Prostate gland (tissue), 2 donors: Measurements from ENCODE around the gene ARHGDIA. TPM values are rescaled to one million over a fixed set of nuclear protein-coding genes. Genes with fewer than 3 reads are reported as not detected.

Experiments
- DNase-seq: peaks from one replicate; pipeline ENCODE4 v3.0.0-alpha.2; 2019; ENCODE audit warnings: low spot score
- H3K27ac ChIP-seq, 2 donors: fragments of 200-600 bp; sonication (generic); 2 replicates each; pipeline ENCODE4 v1.5.1; 2017 to 2019
- H3K27me3 ChIP-seq: fragments of 200-600 bp; sonication (generic); replicated peaks from 2 replicates; pipeline ENCODE4 v1.5.1; 2019; ENCODE audit not compliant: insufficient read depth
- H3K36me3 ChIP-seq, 2 donors: fragments of 200-600 bp; sonication (generic); 1 replicate in 1 of 2; 2 replicates in 1 of 2; pipeline versions ENCODE4 v1.5.1 to v1.8.1; 2017 to 2019
- H3K4me1 ChIP-seq: fragments of 200-600 bp; sonication (generic); replicated peaks from 2 replicates; pipeline ENCODE4 v1.5.1; 2019
- H3K4me3 ChIP-seq, 2 donors: fragments of 200-600 bp; sonication (generic); 2 replicates each; pipeline ENCODE4 v1.5.1; 2017 to 2019
- H3K9me3 ChIP-seq: fragments of 200-600 bp; sonication (generic); 2 replicates; pipeline ENCODE4 v1.5.1; 2017
- CTCF ChIP-seq, 4 experiments: fragments of 200-600 bp in 2 of 4; fragments of 450-650 bp in 2 of 4; sonication (generic) in 2 of 4; IDR thresholded peaks; 1 replicate in 3 of 4; 2 replicates in 1 of 4; pipeline ENCODE4 v1.5.1; 2016 to 2019; ENCODE audit warnings: antibody characterized with exemption in 4 of 4, mild to moderate bottlenecking in 2 of 4, moderate library complexity in 2 of 4
- POLR2A ChIP-seq: fragments of 450-650 bp; IDR thresholded peaks from one replicate; pipeline ENCODE4 v1.6.1; 2016; ENCODE audit warnings: antibody characterized with exemption, mild to moderate bottlenecking
- POLR2AphosphoS5 ChIP-seq: sonication (generic); formaldehyde crosslinking; IDR thresholded peaks from one replicate; pipeline ENCODE4 v1.6.1; 2017; ENCODE audit warnings: antibody characterized with exemption
- WGBS: methylation state at CpG from one replicate; pipeline ENCODE4 v1.1.5; 2018; 5-methylcytosine and 5-hydroxymethylcytosine counted together
- intact Hi-C: fragments of 100-400 bp; cut with DNase I; formaldehyde crosslinking; loops from one replicate; pipeline ENCODE4 v1.14.2; 2022
- total RNA-seq, 2 donors: library from RNA; depleted of rRNA; stranded (reverse); fragments of >200 nt; gene quantifications; one replicate each; pipeline ENCODE4 v1.1.0, GENCODE V29; 2016

ARHGDIA gene
- total RNA-seq, 2 donors from 2014 or later, result 193 to 274 TPM

- no peak for DNase-seq
- no peaks in the 10 kb centered on the region for H3K9me3 ChIP-seq
- 86% methylated on average over 10 of the region's 11 CpGs for WGBS
- TF ChIP-seq POLR2A (no peak), POLR2AphosphoS5 (no peak), CTCF (IDR thresholded peaks at IDR 0.05) (no peak)
- peaks cover 5% of the 10 kb centered on the region for H3K4me1 ChIP-seq
- peaks cover 5 to 14% of the 10 kb centered on the region in 2 donors for H3K36me3 ChIP-seq
- H3K27ac ChIP-seq, result no peak overlapping the region
- intact Hi-C loops, result no loop called here
- H3K4me3 ChIP-seq, result no peak overlapping the region
- H3K27me3 ChIP-seq, result no peaks in the 10 kb centered on the region
These were observed 14.9 kb upstream of the ARHGDIA start for GRCh38 chr17:81885869-81886548.

- peaks cover 5 to 14% of the 10 kb centered on the region in 2 donors for H3K36me3 ChIP-seq
- H3K27ac ChIP-seq, result no peak overlapping the region
These were observed 14.3 kb upstream of the ARHGDIA start for GRCh38 chr17:81885454-81885853.

GRCh38 chr17:81884968-81885367 lies 13.8 kb upstream of the ARHGDIA start:
- WGBS, result 87% methylated on average over 5 of the region's 5 CpGs
- H3K4me1 ChIP-seq, result no peaks in the 10 kb centered on the region

More at GRCh38 chr17:81885454-81885853, 14.3 kb upstream of the ARHGDIA start:
- no peak for DNase-seq
- no peaks in the 10 kb centered on the region for H3K27me3 ChIP-seq
- no peak for TF ChIP-seq POLR2AphosphoS5
- H3K4me1 ChIP-seq, result peaks cover 4% of the 10 kb centered on the region
- no peak overlapping the region for H3K4me3 ChIP-seq
- WGBS, result 78% methylated on average over 10 of the region's 10 CpGs
- intact Hi-C loops, result no loop called here
- H3K9me3 ChIP-seq, result no peaks in the 10 kb centered on the region

GRCh38 chr17:81884520-81884919 lies 13.4 kb upstream of the ARHGDIA start:
- H3K27ac ChIP-seq, result no peak overlapping the region
- H3K4me1 ChIP-seq, result no peaks in the 10 kb centered on the region
- no peak overlapping the region for H3K4me3 ChIP-seq
- 60% methylated on average over 11 of the region's 11 CpGs for WGBS
- H3K27me3 ChIP-seq, result no peaks in the 10 kb centered on the region
- H3K9me3 ChIP-seq, result no peaks in the 10 kb centered on the region
- no peak for DNase-seq
- peaks cover 5 to 14% of the 10 kb centered on the region in 2 donors for H3K36me3 ChIP-seq
- TF ChIP-seq POLR2A (no peak), POLR2AphosphoS5 (no peak), CTCF (IDR thresholded peaks at IDR 0.05) (no peak)
- intact Hi-C loops, result no loop called here

More at GRCh38 chr17:81884968-81885367, 13.8 kb upstream of the ARHGDIA start:
- H3K36me3 ChIP-seq, result peaks cover 5 to 14% of the 10 kb centered on the region in 2 donors
- no peaks in the 10 kb centered on the region for H3K27me3 ChIP-seq
- intact Hi-C loops, result no loop called here
- H3K27ac ChIP-seq, result no peak overlapping the region
- no peak for TF ChIP-seq POLR2AphosphoS5
- no peak for TF ChIP-seq CTCF (IDR thresholded peaks at IDR 0.05)
- TF ChIP-seq POLR2A, result no peak
- no peak for DNase-seq
- H3K9me3 ChIP-seq, result no peaks in the 10 kb centered on the region
- H3K4me3 ChIP-seq, result no peak overlapping the region

- H3K9me3 ChIP-seq, result no peaks in the 10 kb centered on the region
- H3K27me3 ChIP-seq, result no peaks in the 10 kb centered on the region
- H3K4me3 ChIP-seq, result no peak overlapping the region
- TF ChIP-seq POLR2A (no peak), CTCF (IDR thresholded peaks at IDR 0.05) (no peak), POLR2AphosphoS5 (no peak)
- no peak for DNase-seq
- H3K27ac ChIP-seq, result no peak overlapping the region
- no peaks in the 10 kb centered on the region for H3K36me3 ChIP-seq
- no peaks in the 10 kb centered on the region for H3K4me1 ChIP-seq
- intact Hi-C loops, result no loop called here
- 90% methylated on average over 5 of the region's 5 CpGs for WGBS
These were observed 8.0 kb upstream of the ARHGDIA start for GRCh38 chr17:81879121-81879520.
